Non-pigmented ciliary epithelial cell (primary cell): ENCODE measurements around the gene CLDN34.
A peak's percentile ranks its signal among the peaks of the same experiment; 100 is the strongest.

ENCODE experiments used
- DNase-seq: peaks from one replicate; pipeline ENCODE4 v3.0.0-alpha.2; 2010; ENCODE audit warnings: low read depth

Gene CLDN34, protein sequence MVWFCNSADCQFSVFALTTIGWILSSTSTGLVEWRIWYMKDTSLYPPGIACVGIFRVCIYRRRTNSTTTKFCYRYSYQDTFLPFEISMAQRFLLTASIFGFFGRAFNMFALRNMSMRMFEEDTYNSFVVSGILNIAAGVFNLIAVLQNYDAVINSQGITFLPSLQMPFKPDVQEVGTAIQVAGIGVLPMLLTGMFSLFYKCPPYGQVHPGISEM

DNA sequence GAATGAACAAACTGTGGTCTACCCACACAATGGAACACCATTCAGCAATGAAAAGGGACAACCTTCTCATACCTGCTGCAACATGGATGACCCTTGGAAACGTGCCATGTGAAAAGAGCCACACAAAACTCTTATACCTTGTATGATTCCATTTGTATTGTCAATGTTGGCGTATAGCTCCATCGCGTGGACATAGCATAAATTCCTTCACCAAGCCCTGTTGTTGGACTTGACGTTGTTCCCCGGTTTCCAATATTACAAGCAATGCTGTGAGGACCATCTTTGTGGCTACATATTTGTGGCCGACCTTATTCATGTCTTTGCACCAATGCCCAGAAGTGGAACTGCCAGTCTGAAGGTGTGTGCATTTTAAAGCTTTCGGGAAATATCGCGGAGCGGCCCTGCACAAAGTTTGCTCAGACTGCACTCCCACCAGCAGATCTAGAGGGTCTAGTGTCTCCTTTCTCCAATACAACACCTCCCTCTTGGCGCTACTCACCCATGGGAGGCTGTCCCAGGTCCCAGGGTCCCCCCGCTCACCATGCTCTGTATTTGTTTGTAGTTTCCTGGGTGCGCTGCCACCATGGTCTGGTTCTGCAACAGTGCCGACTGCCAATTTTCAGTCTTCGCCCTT is at the start of gene CLDN34:
Gene CLDN34 (plus strand): TSS at position 584 of the 634 bp plus-strand sequence. CDS start 0 bp downstream, at position 584.
- DNase-seq = no peak

DNA sequence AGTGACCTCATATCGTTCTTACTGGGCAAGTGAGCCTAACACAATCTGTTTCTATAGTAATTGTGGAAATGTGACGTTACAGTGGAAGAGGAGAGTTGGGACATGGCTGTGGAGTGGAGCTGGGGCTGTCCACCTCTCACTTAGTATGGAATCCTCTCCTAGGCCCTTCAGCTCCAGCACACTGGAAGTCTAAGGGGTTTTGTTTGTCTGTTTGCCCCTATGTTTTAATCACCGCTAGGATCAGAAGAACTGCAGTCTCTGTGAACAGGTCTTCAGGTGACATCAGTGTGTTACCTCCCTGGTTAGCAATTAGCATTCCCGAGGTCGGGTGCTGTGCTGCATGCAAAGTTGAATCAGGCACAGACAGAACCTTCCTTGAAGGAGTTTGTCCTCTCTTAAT is 49.3 kb upstream of the CLDN34 start:
- DNase-seq = no peak

DNA sequence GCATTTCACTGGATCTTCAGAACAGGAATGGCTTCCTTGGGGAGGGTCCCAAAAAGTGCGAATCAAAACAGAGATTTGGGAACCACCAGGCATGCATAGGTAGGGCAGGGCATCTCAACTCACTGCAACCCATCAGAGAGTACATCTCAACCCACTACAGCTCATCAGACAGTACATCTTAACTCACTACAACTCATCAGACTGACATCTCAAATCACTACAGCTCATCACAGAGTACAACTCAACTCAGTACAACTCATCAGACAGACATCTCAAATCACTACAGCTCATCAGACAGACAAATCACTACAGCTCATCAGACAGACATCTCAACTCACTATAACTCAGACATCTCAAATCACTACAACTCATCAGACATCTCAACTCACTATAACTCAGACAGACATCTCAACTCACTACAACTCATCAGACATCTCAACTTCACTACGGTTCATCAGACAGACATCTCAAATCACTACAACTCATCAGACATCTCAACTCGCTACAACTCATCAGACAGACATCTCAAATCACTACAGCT is 47.5 kb upstream of the CLDN34 start:
- no peak for DNase-seq

DNA sequence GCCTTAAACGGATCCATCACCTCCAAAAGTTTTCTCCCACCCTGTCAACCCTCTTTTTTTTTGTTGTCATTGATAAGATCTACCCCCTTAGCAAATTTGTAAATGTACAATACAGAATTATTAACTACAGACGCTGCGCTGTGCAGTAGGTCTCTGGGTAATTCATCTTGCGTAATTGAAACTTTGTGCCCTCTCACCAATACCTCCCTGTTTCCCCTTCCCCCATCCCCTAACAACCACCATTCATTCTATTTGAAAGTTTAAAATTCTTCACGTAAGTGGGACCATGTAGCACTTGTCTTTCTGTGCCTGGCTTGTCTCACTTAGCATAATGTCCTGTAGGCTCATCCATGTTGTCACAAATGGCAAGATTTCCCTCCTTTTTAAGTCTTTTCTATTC is 45.8 kb upstream of the CLDN34 start:
- no peak for DNase-seq

DNA sequence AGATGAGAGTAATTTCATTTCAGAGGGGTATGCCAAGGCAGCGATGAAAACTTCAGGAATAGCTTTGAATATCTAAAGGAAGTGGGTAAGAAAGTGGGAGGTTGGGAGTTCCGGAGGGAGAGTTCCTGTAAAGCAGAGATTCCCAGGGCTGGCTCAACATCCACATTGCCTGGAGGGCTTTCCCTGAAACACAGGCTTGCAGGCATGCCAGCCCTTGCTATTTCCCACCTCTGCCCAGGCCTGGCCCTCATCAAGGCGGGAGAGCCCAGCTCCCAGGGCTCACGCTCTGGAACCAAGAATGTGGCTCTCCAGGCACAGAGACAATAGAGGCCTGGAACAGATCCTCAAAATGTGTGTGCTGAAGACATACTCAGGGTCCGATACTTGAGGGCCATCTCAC is 43.8 kb upstream of the CLDN34 start:
- DNase-seq = no peak

DNA sequence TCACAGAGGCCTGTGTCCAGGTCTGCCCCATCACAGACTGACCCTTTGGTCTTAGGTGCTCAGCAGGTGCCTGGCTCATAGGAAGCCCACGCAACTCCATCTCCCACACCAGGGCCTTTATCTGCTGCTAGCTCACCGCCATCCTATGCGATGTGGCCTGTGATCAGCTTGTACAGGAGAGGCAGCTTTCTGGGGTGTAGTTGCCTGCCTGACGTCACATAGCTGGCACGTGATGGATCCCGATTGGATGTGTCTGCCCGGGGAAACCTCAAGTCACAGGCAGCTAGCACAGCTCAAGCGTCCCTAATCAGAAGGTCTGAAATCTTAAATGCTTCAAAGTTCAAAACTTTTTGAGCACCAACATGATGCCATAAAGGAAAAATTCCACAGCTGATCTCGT is 41.2 kb upstream of the CLDN34 start:
- DNase-seq = no peak

DNA sequence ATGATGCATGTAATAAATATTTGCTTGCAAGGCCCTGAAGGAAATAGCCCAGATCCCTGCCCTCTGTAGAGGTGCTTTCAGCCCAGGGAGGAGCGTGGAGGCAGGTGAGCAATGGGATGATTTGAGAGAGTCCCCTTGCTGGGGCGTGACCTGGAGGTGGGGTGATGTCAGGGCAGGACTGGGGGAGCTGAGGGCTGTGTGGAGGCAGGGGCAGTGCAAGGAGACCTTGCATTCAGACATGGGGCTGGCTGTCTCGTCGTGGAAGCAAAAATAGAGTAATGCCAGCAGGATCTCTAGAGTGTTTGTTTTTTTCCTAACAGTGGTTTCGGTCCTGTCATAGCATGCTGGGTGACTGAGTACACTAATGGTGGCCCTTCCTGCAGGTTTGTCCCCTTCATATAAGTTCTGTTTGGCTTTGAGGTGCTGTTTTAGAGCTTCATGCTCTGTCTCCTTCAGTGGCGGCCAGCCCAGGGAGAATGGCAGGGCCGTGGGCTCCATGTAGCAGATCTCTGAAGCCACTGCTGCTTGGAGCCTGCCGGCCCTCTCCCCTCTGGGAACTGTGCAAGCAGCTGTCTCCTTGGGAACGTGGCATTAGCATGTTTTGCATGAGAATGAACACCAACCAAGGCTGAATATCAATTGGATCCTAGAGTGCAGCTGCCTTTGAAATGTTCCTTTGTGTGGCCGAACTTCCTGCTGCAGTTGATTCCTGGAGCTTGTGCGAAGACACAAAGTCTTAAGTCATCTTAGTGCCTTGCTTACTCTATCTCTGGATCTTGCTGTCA is 39.3 kb upstream of the CLDN34 start:
- no peak for DNase-seq

DNA sequence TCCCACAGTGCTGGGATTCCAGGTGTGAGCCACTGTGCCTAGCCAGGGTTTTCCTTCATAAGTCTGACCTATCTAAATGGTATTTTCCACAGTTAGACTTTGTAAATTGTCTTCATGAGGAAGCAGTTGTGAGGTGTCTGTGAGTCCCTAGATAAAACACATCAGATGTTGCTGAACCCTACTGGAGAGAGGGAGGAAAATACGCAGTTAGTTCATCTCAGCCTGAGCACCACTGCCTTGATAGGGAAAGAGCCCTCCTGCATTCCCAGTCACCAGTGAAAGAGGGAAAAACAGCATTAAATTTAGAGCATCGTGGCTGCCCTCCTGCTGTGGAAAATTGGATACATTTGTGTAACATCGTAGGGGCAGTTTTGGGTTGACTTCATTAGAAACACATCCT is 31.7 kb upstream of the CLDN34 start:
- no peak for DNase-seq

DNA sequence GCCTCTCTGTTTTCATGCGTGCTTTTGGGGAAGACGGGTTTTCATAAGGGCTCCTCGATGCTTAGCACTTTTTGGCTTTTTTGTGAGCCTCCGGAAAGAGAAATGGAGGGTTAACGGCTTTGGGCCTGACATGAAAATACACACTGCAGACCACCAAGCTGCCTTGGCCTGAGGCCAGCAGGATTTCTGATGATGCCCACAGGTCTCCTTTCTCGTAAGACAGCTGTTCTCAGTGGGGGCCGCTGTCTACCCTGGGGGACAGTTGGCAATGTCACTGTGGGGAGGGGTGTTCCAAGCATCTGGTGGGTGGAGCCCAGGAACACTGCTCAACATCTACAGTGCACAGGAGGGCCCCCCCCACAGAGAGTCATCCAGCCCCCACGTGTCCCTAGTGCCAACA is 29.4 kb upstream of the CLDN34 start:
- no peak for DNase-seq

DNA sequence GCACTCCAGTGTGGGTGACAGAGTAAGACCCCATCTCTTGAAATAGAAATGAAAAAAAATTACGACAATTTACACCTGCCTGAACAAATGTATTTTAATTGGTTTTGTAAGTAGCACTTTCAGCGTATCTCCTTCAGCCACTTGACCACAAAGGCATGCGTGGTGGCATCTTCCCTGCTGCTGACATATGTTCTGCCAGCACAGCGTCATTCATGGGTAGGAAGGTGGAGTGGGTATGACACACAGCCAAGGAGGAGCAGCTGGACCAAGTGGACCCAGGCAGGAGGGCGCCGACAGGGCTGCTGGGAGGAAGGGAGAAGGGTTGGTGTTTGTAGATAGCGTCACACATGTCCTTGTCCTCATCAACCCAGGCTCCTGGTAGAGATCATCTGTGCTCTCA is 28.6 kb upstream of the CLDN34 start:
- no peak for DNase-seq

DNA sequence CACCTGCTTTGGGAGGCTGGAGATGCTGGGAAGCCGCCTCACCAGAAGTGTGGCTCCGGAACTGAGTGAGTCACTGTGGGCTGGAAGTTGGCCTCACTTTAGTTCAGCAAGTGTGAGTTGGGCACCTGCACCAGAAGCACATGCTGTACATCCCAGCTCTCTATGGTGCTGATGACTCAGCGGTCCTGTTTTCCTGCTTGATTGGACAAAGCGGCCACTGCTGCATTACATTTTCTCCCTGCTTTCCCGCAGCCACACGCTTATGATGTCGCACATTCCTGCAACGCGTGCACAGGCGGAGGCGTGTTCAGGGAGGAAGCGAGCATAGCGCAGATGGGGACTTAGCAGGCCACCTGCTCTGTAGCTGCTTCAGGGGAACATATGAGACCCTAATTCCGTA is 26.7 kb upstream of the CLDN34 start:
- peak; percentile 59 for DNase-seq

DNA sequence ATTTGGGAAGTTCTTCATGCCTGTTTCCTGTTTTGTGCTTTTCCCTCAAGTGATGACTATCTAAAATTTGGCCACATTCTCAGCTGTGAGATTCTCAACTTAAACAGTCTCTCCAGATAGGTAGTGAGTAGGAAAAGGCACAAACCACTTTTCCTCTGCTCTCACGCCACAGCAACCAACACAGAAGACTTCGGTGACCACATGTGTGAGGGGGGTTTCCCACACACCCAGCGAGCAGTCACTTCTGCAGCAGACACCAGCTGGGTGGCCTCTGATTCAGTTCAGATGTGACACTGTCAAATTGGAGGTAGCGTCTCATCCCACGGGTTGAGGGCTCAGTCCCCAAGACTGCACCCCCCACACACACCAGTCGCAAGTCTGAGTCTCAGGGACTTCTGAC is 25.1 kb upstream of the CLDN34 start:
- no peak for DNase-seq

DNA sequence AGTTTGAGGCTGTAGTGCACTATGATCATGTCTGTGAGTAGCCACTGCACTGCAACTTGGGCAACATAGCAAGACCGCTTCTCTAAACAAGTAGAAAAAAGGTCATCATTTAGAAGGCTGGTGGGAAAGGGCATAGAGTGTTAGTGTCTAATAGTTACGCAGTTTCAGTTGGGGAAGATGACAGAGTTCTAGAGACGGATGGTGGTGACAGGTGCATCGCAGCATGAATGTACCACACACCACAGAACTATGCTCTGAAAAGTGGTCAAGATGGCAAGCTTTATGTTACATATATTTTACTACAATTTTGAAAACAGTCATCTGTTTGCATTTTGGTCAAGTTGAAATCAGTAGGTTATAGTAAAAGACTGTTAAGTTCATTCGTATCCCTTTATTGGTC is 23.7 kb upstream of the CLDN34 start:
- no peak for DNase-seq

DNA sequence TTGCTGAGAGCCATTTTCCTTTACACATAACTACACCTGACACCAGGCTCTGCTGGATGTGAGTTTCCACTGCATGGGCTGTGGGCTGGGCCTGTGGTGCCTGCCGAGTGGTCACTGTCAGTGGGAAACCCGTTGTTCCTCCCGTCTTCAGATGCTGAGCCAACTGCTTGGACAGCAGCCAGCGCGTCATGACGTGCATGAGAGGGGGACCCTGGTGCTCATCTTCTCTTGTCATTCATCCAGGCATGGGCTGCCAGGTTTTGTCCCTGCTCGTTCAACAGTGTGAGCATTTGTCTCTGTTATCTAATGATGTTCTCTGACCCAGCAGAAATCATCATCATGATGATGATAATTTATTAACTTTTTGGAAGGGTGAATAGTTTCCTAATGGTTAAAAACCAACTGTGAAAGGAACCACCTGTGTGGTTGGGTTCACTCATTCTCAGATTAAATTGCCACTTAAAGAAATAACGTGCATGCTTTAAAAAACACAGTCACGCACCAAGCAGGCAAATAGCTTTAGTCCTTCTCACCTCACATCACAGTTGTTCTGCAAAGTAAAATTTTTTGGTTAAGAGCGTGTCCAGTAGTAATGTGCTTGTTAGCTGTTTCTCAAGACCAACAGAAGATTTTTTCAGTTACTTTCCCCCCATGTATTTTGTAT is 19.9 kb upstream of the CLDN34 start:
- no peak for DNase-seq

DNA sequence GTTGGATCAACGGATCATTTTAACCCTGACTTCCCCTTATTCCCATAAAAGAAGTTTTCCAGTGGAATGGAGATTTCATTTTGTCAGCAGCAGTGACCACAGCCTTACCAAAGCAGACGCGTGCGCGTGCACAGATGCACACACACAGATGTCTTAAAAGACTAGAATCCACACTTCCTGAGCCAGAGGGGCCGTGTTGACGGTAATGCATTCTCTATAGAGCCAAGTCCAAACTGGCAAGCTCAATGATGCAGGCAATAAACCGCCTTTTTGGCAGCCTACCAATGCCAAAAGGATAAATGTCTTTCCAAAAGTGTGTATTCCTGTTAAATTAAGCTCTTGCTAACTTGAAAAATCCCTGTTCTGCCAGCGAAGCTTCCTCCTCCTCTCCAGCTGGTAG is 18.8 kb upstream of the CLDN34 start:
- no peak for DNase-seq

DNA sequence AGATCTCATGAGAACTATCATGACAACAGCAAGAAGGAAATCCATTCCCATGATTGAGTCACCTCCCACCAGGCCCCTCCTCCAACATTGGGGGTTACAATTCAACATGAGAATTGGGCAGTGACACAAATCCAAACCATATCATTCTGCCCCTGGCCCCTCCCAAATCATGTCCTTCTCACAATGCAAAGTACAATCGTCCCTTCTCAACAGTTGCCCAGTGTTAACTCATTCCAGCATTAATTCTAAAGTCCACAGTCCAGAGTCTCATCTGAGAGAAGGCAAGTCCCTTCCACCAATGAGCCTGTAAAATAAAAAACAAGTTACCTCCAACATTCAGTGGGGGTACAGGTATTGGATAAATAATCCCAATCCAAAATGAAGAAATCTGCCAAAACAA is 14.9 kb upstream of the CLDN34 start:
- no peak for DNase-seq

DNA sequence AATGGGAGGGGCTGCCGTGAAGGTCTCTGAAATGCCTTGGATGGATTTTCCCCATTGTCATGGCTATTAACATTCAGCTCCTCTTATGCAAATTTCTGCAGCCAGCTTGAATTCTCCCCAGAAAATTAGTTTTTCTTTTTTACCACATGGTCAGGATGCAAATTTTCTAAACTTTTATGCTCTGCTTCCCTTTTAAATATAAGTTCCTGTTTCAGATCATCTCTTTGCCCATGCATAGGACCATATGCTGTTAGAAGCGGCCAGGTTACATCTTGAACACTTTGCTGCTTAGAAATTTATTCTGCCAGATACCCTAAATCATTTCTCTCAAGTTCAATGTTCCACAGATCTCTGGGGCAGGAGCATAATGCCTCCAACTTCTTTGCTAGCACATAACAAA is 13.8 kb upstream of the CLDN34 start:
- no peak for DNase-seq

DNA sequence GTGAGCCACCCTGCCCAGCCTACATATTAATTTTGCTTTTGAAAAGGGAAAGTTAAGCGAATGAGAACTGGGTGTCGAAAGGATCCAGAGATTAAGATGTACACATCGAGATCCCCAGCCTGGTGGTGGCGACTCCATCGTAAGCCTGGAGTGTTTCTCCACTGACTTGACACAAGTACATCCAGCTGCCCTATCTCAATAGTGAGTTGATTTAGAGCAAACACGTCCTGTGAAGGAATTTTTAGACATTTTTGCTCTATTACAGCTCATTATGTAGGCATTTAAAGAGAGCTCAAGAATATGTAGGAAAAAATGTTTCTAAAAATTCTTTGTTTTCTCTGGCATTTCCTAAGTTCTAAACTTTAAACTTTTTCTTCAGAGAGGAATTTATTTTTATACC is 11.7 kb upstream of the CLDN34 start:
- DNase-seq = peak; percentile 36

DNA sequence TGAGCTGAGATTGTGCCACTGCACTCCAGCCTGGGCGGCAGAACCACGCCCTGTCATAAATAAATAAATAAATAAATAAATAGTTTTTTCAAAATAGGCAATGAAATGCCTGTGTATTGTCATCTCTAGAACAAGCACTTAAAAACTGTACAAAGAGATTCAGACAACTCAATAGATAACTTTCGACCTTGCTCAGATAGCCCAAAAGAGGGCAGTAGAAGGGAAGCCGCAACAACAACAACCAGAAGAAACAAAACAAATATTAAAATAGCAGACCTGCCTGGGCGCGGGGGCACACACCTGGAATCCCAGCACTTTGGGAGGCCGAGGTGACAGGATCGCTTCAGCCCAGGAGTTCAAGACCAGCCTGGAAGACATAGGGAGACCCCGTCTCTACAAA is 9.4 kb upstream of the CLDN34 start:
- DNase-seq = no peak

DNA sequence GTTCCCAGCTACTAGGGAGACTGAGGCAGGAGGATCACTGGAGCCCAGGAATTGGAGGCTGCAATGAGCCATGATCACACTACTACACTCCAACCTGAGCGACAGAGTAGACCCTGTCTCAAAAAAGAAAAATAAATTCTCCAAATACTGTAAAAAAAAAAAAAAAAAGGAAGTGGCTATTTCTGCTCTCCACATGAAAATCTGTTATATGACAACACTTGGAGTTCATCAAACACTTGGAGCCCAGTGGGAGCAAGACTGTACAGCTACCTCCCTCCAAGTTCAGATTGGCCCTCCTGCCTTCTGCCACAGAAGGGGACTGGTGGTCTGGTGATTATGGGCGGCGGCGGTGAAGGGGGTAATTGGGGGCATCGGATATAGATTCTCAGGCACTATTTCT is 9.0 kb upstream of the CLDN34 start:
- DNase-seq = no peak

DNA sequence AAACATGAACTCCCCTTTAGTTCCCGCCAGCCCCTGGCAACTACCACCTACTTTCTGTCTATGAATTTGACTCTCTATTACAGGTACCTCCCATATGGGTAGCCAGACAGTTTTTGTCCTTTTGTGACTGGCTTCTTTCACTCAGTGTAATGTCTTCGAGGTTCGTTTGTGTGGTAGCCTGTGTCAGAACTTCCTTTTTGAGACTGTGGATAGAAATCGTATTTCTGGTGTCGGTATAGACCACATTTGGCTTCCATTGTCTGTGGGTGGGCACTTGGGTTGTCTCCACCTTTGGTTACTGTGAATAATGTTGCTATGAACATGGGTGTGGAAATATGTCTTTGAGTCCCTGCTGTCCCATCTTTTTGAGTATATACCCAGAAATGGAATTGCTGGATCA is 5.4 kb upstream of the CLDN34 start:
- no peak for DNase-seq

DNA sequence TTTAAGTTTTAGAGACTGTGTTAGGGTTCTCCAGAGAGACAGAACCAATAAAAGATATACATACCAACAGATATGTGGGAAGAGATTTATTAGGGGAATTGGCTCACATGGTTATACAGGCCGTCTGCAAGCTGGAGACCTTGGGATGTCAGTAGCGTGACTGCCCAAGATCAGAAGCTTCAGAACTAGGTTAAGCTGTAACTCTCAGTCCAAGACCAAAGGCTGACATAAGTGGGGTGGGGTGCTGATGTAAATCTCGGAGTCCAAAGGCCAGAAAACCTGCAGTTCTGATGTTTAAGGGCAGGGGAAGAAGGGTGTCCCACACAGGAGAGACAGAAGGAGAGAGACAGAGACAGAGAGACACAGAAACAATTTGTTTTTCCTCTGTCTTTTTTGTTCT is 10.5 kb downstream of the CLDN34 start:
- DNase-seq = no peak

DNA sequence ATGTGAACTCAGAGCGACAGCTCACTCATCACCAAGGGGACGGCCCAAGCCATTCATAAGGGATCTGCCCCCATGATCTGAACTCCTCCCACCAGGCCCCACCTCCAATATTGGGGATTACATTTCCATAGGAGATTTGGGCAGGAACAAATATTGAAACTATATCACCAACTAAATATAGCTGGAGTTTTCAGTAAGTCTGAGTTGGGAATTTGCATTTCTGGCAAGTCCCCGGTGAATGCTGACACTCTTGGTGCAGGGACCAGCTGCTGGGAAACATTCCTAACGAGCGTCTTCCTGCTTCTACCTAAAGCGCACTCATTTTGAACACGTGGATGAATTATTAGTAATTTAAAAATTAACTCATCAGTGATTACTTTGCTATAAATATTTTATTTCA is 13.2 kb downstream of the CLDN34 start:
- no peak for DNase-seq
